HG03342 (cell line): Measurements from ENCODE around the gene EIPR1.

Experiments
- ATAC-seq: cut with Tn5 transposase; IDR thresholded peaks from one replicate; pipeline ENCODE4 v1.9.1; 2021; ENCODE audit warnings: mild to moderate bottlenecking, moderate library complexity; ENCODE audit not compliant: unreplicated experiment

EIPR1 gene

GRCh38 chr2:3377612-3378432 lies at the start of gene EIPR1:
EIPR1 (minus strand) TSS chr2:3377818; CDS start chr2:3377689, 129 bp downstream.
- ATAC-seq: peak; percentile 85

GRCh38 chr2:3427272-3427671 lies 49.7 kb upstream of the EIPR1 start:
- ATAC-seq: no peak

- no peak for ATAC-seq
These were observed 49.0 kb upstream of the EIPR1 start for GRCh38 chr2:3426615-3427014.

- ATAC-seq: peak; percentile 4
These were observed 46.7 kb upstream of the EIPR1 start for GRCh38 chr2:3424171-3424795.

GRCh38 chr2:3423492-3424170 lies 46.0 kb upstream of the EIPR1 start:
- ATAC-seq: peak; percentile 48

GRCh38 chr2:3422161-3422779 lies 44.7 kb upstream of the EIPR1 start:
- peak; percentile 60 for ATAC-seq

- no peak for ATAC-seq
These were observed 44.0 kb upstream of the EIPR1 start for GRCh38 chr2:3421580-3421979.

GRCh38 chr2:3420769-3421397 lies 43.3 kb upstream of the EIPR1 start:
- ATAC-seq: no peak

GRCh38 chr2:3420076-3420768 lies 42.6 kb upstream of the EIPR1 start:
- no peak for ATAC-seq

GRCh38 chr2:3418766-3419404 lies 41.3 kb upstream of the EIPR1 start:
- ATAC-seq: no peak

- ATAC-seq: no peak
These were observed 36.7 kb upstream of the EIPR1 start for GRCh38 chr2:3414133-3414860.

- no peak for ATAC-seq
These were observed 36.1 kb upstream of the EIPR1 start for GRCh38 chr2:3413697-3414096.

GRCh38 chr2:3411103-3411502 lies 33.5 kb upstream of the EIPR1 start:
- ATAC-seq: no peak

GRCh38 chr2:3409627-3410170 lies 32.1 kb upstream of the EIPR1 start:
- no peak for ATAC-seq

- no peak for ATAC-seq
These were observed 31.2 kb upstream of the EIPR1 start for GRCh38 chr2:3408781-3409180.

GRCh38 chr2:3406501-3406900 lies 28.9 kb upstream of the EIPR1 start:
- no peak for ATAC-seq

- no peak for ATAC-seq
These were observed 28.3 kb upstream of the EIPR1 start for GRCh38 chr2:3405876-3406275.

GRCh38 chr2:3405307-3405706 lies 27.7 kb upstream of the EIPR1 start:
- no peak for ATAC-seq

GRCh38 chr2:3404349-3404894 lies 26.8 kb upstream of the EIPR1 start:
- no peak for ATAC-seq
